CD8-positive, alpha-beta memory T cell (primary cell): ENCODE data around the gene NAPSA. TPM values are rescaled to one million over a fixed set of nuclear protein-coding genes. Genes with fewer than 3 reads are reported as not detected.
"Not testable (repeated sequence)": the region's sequence is repeated elsewhere in the genome, so short reads cannot be mapped to it uniquely, and the experiment has no call there.

Source experiments
- CTCF ChIA-PET: fragments of 350-600 bp; sonication (Branson Sonifier 250); formaldehyde crosslinking; loops from one replicate; lab custom pipeline; 2021; ENCODE audit warnings: antibody characterized with exemption; lab: Charles Lee
- POLR2A ChIA-PET: fragments of 350-600 bp; sonication (Branson Sonifier 250); formaldehyde crosslinking; loops from one replicate; lab custom pipeline; 2021; ENCODE audit warnings: antibody characterized with exemption; lab: Charles Lee
- DNase-seq, 5 donors: peaks; one replicate each; pipeline versions ENCODE4 v3.0.0 to v3.0.0-alpha.2; 2020 to 2022; ENCODE audit warnings: mixed read lengths in 1 of 5
- H3K27ac ChIP-seq: one replicate; pipeline ENCODE4 v1.7.0; 2013; ENCODE audit warnings: low read depth, mild to moderate bottlenecking, low read length, moderate library complexity
- H3K27me3 ChIP-seq: 2 replicates; pipeline ENCODE4 v1.7.0; 2013; ENCODE audit warnings: low read length, mild to moderate bottlenecking; ENCODE audit not compliant: insufficient read depth, poor library complexity, severe bottlenecking
- H3K36me3 ChIP-seq: 2 replicates; pipeline ENCODE4 v1.7.0; 2013; ENCODE audit warnings: mild to moderate bottlenecking, low read length, moderate library complexity; ENCODE audit not compliant: insufficient read depth
- H3K4me1 ChIP-seq: 2 replicates; pipeline ENCODE4 v1.7.0; 2013; ENCODE audit warnings: mild to moderate bottlenecking, low read length, moderate library complexity; ENCODE audit not compliant: insufficient read depth
- H3K4me3 ChIP-seq: 2 replicates; pipeline ENCODE4 v1.7.0; 2013; ENCODE audit warnings: mild to moderate bottlenecking, low read length
- H3K9me3 ChIP-seq: 2 replicates; pipeline ENCODE4 v1.7.0; 2013; ENCODE audit warnings: mild to moderate bottlenecking, low read length
- H3K27ac Mint-ChIP-seq, 8 donors: one replicate each; pipeline ENCODE4 v1.8.0; 2020 to 2021; ENCODE audit warnings: mixed read lengths in 8 of 8, mild to moderate bottlenecking in 6 of 8, inconsistent platforms in 3 of 8, moderate library complexity in 3 of 8
- H3K27me3 Mint-ChIP-seq, 2 donors: one replicate each; pipeline ENCODE4 v1.8.0; 2020 to 2021; ENCODE audit warnings: mixed read lengths in 2 of 2, mild to moderate bottlenecking in 1 of 2, moderate library complexity in 1 of 2
- H3K36me3 Mint-ChIP-seq, 3 donors: one replicate each; pipeline ENCODE4 v1.8.0; 2020 to 2021; ENCODE audit warnings: mixed read lengths in 3 of 3, inconsistent platforms in 1 of 3, mild to moderate bottlenecking in 1 of 3
- H3K4me1 Mint-ChIP-seq, 3 donors: one replicate each; pipeline ENCODE4 v1.8.0; 2020 to 2021; ENCODE audit warnings: mixed read lengths in 3 of 3, inconsistent platforms in 1 of 3, mild to moderate bottlenecking in 1 of 3
- H3K4me3 Mint-ChIP-seq, 7 donors: one replicate each; pipeline ENCODE4 v1.8.0; 2020 to 2021; ENCODE audit warnings: mixed read lengths in 7 of 7, mild to moderate bottlenecking in 6 of 7, moderate library complexity in 4 of 7, inconsistent platforms in 2 of 7
- H3K9me3 Mint-ChIP-seq, 5 donors: one replicate each; pipeline ENCODE4 v1.8.0; 2020 to 2022; ENCODE audit warnings: mixed read lengths in 5 of 5, mild to moderate bottlenecking in 3 of 5, moderate library complexity in 2 of 5, inconsistent platforms in 1 of 5
- polyA plus RNA-seq: library from polyadenylated mRNA; unstranded; fragments of 300-500 nt; fragmentation: Illumina TruSeq; gene quantifications from one replicate; pipeline ENCODE4 v1.2.3, GENCODE V29; 2021
- total RNA-seq, 2 experiments: library from RNA; stranded (reverse); gene quantifications; one replicate each; pipeline ENCODE4 v1.2.3, GENCODE V29; 2021

Gene NAPSA
- total and polyA plus RNA-seq, 3 experiments from 2014 or later: 1.6 to 22.5 (median 19.7) TPM

DNA sequence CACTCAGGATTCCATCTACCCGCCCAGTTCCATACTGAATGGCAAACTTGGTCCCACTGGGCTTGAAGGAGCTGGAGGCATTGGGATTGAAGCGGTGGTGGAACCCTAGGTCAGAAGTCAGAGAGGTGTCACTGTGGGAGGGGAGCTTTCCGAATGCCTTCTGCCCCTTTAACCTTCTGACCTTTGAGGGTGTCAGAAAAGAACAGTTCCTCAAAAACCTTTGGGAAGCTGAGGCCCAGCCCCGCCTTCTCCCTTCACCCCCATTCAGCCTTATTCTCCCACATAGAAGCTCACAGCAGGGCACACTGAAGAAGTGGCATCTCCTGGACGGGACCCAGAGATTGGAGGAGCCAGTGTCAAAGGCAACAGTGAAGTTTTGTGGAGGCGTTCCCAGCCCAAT, 28.4 kb downstream of the NAPSA start:
- CTCF ChIA-PET: interaction anchor here (1.0 kb wide), 1 partner anchor 21 kb away, joined by 6 read pairs; no protein-coding TSS in a partner anchor
- H3K27ac Mint-ChIP-seq, H3K9me3 ChIP-seq, DNase-seq, H3K4me3 ChIP-seq, H3K36me3 Mint-ChIP-seq, H3K27ac ChIP-seq, H3K36me3 ChIP-seq, H3K9me3 Mint-ChIP-seq, POLR2A ChIA-PET: not testable (repeated sequence)
- Mint-ChIP-seq H3K4me3 (peak overlapping the region in 1 of 7 donors; percentile 56), H3K27me3 (peaks cover 33 to 43% of the 10 kb centered on the region in 2 donors), H3K4me1 (peaks cover 8 to 28% (median 25%) of the 10 kb centered on the region in 3 donors)
- peaks cover 15% of the 10 kb centered on the region for H3K27me3 ChIP-seq
- peaks cover 21% of the 10 kb centered on the region for H3K4me1 ChIP-seq

GRCh38 chr19:50334741-50335421, 30.6 kb downstream of the NAPSA start:
- Histone ChIP-seq H3K27ac (no peak overlapping the region), H3K4me1 (peaks cover 40% of the 10 kb centered on the region), H3K4me3 (no peak overlapping the region), H3K9me3 (no peaks in the 10 kb centered on the region), H3K27me3 (peaks cover 25% of the 10 kb centered on the region), H3K36me3 (no peaks in the 10 kb centered on the region)
- POLR2A ChIA-PET: interaction anchor here (0.6 kb wide), 1 partner anchor 497 kb away, joined by 4 read pairs; no protein-coding TSS in a partner anchor
- Mint-ChIP-seq H3K4me1 (peaks cover 22 to 47% (median 45%) of the 10 kb centered on the region in 3 donors), H3K27ac (peak overlapping the region in 5 of 8 donors; percentile 7 to 84 (median 59)), H3K9me3 (peaks cover 4 to 11% (median 7%) of the 10 kb centered on the region in 5 donors), H3K36me3 (peaks cover 2 to 5% (median 2%) of the 10 kb centered on the region in 3 donors), H3K4me3 (peak overlapping the region; percentile 34 to 91 (median 42)), H3K27me3 (peaks cover 51 to 62% of the 10 kb centered on the region in 2 donors)
- CTCF ChIA-PET: interaction anchor here (0.9 to 1.3 kb wide), 3 partner anchors 22 to 203 kb away, joined by 3 to 4 read pairs (median 3); no protein-coding TSS in a partner anchor
- DNase-seq: no peak

- Mint-ChIP-seq H3K4me3 (peak overlapping the region; percentile 86 to 92 (median 91)), H3K27ac (peak overlapping the region; percentile 73 to 94 (median 90)), H3K9me3 (peaks cover 4 to 20% (median 14%) of the 10 kb centered on the region in 5 donors), H3K27me3 (peaks cover 60 to 70% of the 10 kb centered on the region in 2 donors), H3K4me1 (peaks cover 28 to 55% (median 53%) of the 10 kb centered on the region in 3 donors), H3K36me3 (peaks cover 2 to 5% (median 2%) of the 10 kb centered on the region in 3 donors)
- H3K27ac ChIP-seq: peak overlapping the region; percentile 34
- H3K27me3 ChIP-seq: peaks cover 32% of the 10 kb centered on the region
- no peaks in the 10 kb centered on the region for H3K36me3 ChIP-seq
- no peaks in the 10 kb centered on the region for H3K9me3 ChIP-seq
- POLR2A ChIA-PET: interaction anchor here (0.6 kb wide), 1 partner anchor 23 kb away, joined by 5 read pairs; no protein-coding TSS in a partner anchor
- CTCF ChIA-PET: interaction anchor here (1.0 to 1.8 kb wide), 2 partner anchors 24 to 129 kb away, joined by 3 to 8 read pairs; no protein-coding TSS in a partner anchor
- H3K4me3 ChIP-seq: peak overlapping the region; percentile 81
- H3K4me1 ChIP-seq: peaks cover 48% of the 10 kb centered on the region
- DNase-seq: peak; percentile 72 to 86 (median 81)
Measured at GRCh38 chr19:50333737-50334617, 31.5 kb downstream of the NAPSA start.

- ChIA-PET POLR2A (interaction anchor here (0.6 kb wide), 1 partner anchor 24 kb away, joined by 5 read pairs; no protein-coding TSS in a partner anchor), CTCF (interaction anchor here (1.8 kb wide), 1 partner anchor 24 kb away, joined by 8 read pairs; no protein-coding TSS in a partner anchor)
- Mint-ChIP-seq H3K4me1 (peaks cover 28 to 55% (median 53%) of the 10 kb centered on the region in 3 donors), H3K36me3 (peaks cover 2 to 5% (median 2%) of the 10 kb centered on the region in 3 donors), H3K27ac (peak overlapping the region; percentile 73 to 94 (median 90)), H3K27me3 (peaks cover 61 to 70% of the 10 kb centered on the region in 2 donors), H3K9me3 (peaks cover 4 to 20% (median 14%) of the 10 kb centered on the region in 5 donors), H3K4me3 (peak overlapping the region; percentile 86 to 92 (median 91))
- Histone ChIP-seq H3K9me3 (no peaks in the 10 kb centered on the region), H3K27me3 (peaks cover 32% of the 10 kb centered on the region), H3K4me3 (peak overlapping the region; percentile 81), H3K36me3 (no peaks in the 10 kb centered on the region), H3K4me1 (peaks cover 48% of the 10 kb centered on the region), H3K27ac (peak overlapping the region; percentile 34)
- peak; percentile 76 to 90 (median 81) for DNase-seq
Measured at GRCh38 chr19:50333235-50333736, 32.2 kb downstream of the NAPSA start.

DNA sequence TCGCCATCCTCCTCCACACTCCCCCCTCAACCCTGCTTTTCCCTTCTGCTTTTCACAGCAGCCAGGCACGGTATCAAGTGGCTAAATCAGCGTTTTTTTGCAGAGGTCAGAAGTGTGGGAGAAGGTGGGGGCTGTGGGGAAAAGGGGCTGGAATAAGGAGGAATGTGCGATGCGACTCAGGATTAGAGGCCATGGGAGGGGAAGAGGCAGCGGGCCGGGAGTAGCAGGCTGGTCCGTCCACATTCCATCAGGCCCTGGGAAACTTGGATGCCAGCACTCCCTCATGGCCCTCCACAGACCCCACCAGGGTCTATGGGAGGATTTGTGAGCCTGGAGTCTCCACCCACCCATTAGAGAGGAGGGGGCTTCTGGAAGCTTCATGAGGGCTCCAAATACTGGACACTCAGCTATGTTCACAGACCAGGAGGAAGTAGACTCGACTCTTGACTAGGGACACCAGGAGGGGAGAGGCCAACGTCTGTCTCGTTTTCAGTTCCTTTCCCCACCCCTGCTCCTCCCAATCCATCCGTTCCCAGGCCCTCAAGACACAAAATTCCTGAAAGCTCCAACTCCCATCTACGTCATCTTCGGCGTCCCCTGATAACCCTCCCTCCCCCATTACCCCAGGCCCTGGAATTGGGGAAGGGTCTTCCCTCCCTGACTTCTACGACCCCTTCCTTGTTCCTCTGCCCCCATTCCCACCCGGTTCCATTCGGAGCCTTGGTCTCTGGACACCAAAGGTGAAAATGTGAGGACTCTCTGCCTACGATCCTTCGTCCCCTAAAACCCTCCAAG, 33.0 kb downstream of the NAPSA start:
- peaks cover 2 to 5% (median 2%) of the 10 kb centered on the region in 3 donors for H3K36me3 Mint-ChIP-seq
- Histone ChIP-seq H3K27ac (peak overlapping the region; percentile 34), H3K36me3 (no peaks in the 10 kb centered on the region), H3K4me3 (peak overlapping the region; percentile 81), H3K9me3 (no peaks in the 10 kb centered on the region), H3K4me1 (peaks cover 48% of the 10 kb centered on the region), H3K27me3 (peaks cover 36% of the 10 kb centered on the region)
- H3K4me3 Mint-ChIP-seq: peak overlapping the region in 6 of 7 donors; percentile 26 to 92 (median 40)
- H3K9me3 Mint-ChIP-seq: peaks cover 4 to 22% (median 17%) of the 10 kb centered on the region in 5 donors
- ChIA-PET POLR2A (no interaction called here), CTCF (interaction anchor here (1.8 kb wide), 1 partner anchor 25 kb away, joined by 8 read pairs; no protein-coding TSS in a partner anchor)
- no peak for DNase-seq
- H3K4me1 Mint-ChIP-seq: peaks cover 31 to 60% (median 58%) of the 10 kb centered on the region in 3 donors
- peak overlapping the region in 2 of 8 donors; percentile 29 to 49 for H3K27ac Mint-ChIP-seq
- peaks cover 64 to 71% of the 10 kb centered on the region in 2 donors for H3K27me3 Mint-ChIP-seq

DNA sequence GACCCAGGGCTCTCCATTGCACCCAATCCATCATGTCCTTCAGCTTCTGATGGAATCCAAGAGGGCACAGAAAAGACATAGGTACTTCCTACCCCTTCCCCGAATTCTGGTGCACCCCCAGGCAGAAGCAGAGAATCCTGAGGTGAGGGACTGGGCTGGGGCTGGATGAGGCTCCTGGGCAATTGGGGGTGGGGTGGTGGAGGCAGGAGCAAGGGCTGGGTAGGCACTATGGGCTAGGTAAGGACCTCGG, 33.5 kb downstream of the NAPSA start:
- Histone ChIP-seq H3K4me3 (no peak overlapping the region), H3K4me1 (peaks cover 48% of the 10 kb centered on the region), H3K27me3 (peaks cover 41% of the 10 kb centered on the region), H3K27ac (peak overlapping the region; percentile 34), H3K36me3 (no peaks in the 10 kb centered on the region), H3K9me3 (no peaks in the 10 kb centered on the region)
- no peak for DNase-seq
- peaks cover 2 to 5% (median 2%) of the 10 kb centered on the region in 3 donors for H3K36me3 Mint-ChIP-seq
- peak overlapping the region in 3 of 7 donors; percentile 17 to 56 (median 41) for H3K4me3 Mint-ChIP-seq
- peaks cover 4 to 28% (median 19%) of the 10 kb centered on the region in 5 donors for H3K9me3 Mint-ChIP-seq
- peaks cover 36 to 65% (median 63%) of the 10 kb centered on the region in 3 donors for H3K4me1 Mint-ChIP-seq
- ChIA-PET POLR2A (no interaction called here), CTCF (no interaction called here)
- peak overlapping the region in 2 of 8 donors; percentile 0 to 93 for H3K27ac Mint-ChIP-seq
- peaks cover 65 to 71% of the 10 kb centered on the region in 2 donors for H3K27me3 Mint-ChIP-seq
